MCF 10A (cell line): ENCODE data around the gene CD164. TPM values are rescaled to one million over a fixed set of nuclear protein-coding genes. Genes with fewer than 3 reads are reported as not detected.

ENCODE experiments used
- BruUV-seq: library from RNA; stranded (reverse); fragments of 400-500 nt; replicated peaks from 2 replicates; lab custom pipeline; 2021; lab: Mats Ljungman, UMichigan
- CTCF ChIA-PET: fragments of 300-600 bp; sonication (Branson Sonifier 250); formaldehyde crosslinking; extraction: SDS; loops from one replicate; lab custom pipeline; 2021; ENCODE audit warnings: antibody characterized with exemption, inconsistent platforms; lab: Yijun Ruan, JAX
- POLR2A ChIA-PET: fragments of 300-600, 350-650 bp; sonication (Branson Sonifier 250); formaldehyde crosslinking; extraction: SDS; loops from one replicate; lab custom pipeline; 2020; ENCODE audit warnings: antibody characterized with exemption, inconsistent platforms; lab: Yijun Ruan, JAX
- DNase-seq: peaks from one replicate; pipeline ENCODE4 v3.0.0-alpha.2; 2018; ENCODE audit not compliant: unreplicated experiment
- H3K27ac Mint-ChIP-seq: one replicate; pipeline ENCODE4 v1.8.0; 2022; ENCODE audit warnings: mild to moderate bottlenecking, low read depth, mixed read lengths; ENCODE audit not compliant: unreplicated experiment
- H3K27me3 Mint-ChIP-seq: one replicate; pipeline ENCODE4 v1.8.0; 2022; ENCODE audit warnings: mixed read lengths; ENCODE audit not compliant: insufficient read depth, unreplicated experiment
- H3K36me3 Mint-ChIP-seq: one replicate; pipeline ENCODE4 v1.8.0; 2022; ENCODE audit warnings: mild to moderate bottlenecking, moderate library complexity, mixed read lengths; ENCODE audit not compliant: insufficient read depth, unreplicated experiment
- H3K4me1 Mint-ChIP-seq: one replicate; pipeline ENCODE4 v1.8.0; 2022; ENCODE audit warnings: mixed read lengths; ENCODE audit not compliant: insufficient read depth, unreplicated experiment
- H3K4me3 Mint-ChIP-seq: one replicate; pipeline ENCODE4 v1.8.0; 2022; ENCODE audit warnings: mild to moderate bottlenecking, moderate library complexity, mixed read lengths; ENCODE audit not compliant: unreplicated experiment
- H3K9me3 Mint-ChIP-seq: one replicate; pipeline ENCODE4 v1.8.0; 2022; ENCODE audit warnings: mixed read lengths; ENCODE audit not compliant: unreplicated experiment
- intact Hi-C: fragments of 100-400 bp; cut with micrococcal nuclease; formaldehyde crosslinking; loops from 2 replicates; pipeline ENCODE4 v1.14.1; 2022
- total RNA-seq: library from RNA; stranded (reverse); gene quantifications from 2 replicates; pipeline ENCODE4 v1.2.3, GENCODE V29; 2022
- TF ChIP-seq, protein P1 (sequence below): fragments of 200-600 bp; IDR thresholded peaks from one replicate; pipeline ENCODE4 v1.8.0; 2022; ENCODE audit warnings: antibody characterized with exemption, mild to moderate bottlenecking; ENCODE audit not compliant: unreplicated experiment

The CD164 gene
- total RNA-seq, 1 experiment from 2014 or later = 156 TPM

DNA sequence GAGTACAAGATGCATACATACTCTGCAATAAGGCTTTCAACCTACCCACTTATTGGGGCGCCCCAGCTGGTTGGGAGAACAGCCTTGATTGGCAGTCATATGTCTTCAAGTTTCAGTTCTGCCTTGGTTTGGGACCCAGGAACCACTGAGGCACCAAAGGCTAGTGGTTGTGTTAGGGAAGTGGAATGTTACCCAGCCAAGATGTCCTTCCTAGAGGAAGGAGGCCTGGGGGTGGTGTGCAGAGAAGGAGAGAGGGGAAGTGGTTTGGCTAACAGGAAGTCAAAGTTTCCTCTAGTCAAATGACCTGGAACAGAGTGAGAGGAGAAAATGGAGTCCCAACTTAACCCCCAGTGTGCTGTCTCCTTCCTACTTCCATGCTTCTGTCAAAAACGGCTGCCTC lies 59.4 kb downstream of the CD164 start:
- intact Hi-C loops = no loop called here
- no peaks in the 10 kb centered on the region for H3K4me1 Mint-ChIP-seq
- POLR2A ChIA-PET = no interaction called here
- H3K27me3 Mint-ChIP-seq = no peaks in the 10 kb centered on the region
- H3K36me3 Mint-ChIP-seq = no peaks in the 10 kb centered on the region
- BruUV-seq = no TSS peak
- no peak for DNase-seq
- H3K27ac Mint-ChIP-seq = no peak overlapping the region
- no peaks in the 10 kb centered on the region for H3K9me3 Mint-ChIP-seq
- H3K4me3 Mint-ChIP-seq = no peak overlapping the region
- TF ChIP-seq, protein P1, sequence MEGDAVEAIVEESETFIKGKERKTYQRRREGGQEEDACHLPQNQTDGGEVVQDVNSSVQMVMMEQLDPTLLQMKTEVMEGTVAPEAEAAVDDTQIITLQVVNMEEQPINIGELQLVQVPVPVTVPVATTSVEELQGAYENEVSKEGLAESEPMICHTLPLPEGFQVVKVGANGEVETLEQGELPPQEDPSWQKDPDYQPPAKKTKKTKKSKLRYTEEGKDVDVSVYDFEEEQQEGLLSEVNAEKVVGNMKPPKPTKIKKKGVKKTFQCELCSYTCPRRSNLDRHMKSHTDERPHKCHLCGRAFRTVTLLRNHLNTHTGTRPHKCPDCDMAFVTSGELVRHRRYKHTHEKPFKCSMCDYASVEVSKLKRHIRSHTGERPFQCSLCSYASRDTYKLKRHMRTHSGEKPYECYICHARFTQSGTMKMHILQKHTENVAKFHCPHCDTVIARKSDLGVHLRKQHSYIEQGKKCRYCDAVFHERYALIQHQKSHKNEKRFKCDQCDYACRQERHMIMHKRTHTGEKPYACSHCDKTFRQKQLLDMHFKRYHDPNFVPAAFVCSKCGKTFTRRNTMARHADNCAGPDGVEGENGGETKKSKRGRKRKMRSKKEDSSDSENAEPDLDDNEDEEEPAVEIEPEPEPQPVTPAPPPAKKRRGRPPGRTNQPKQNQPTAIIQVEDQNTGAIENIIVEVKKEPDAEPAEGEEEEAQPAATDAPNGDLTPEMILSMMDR = no peak
- CTCF ChIA-PET = interaction anchor here (0.6 kb wide), 1 partner anchor 1568 kb away, joined by 3 read pairs; no protein-coding TSS in a partner anchor

DNA sequence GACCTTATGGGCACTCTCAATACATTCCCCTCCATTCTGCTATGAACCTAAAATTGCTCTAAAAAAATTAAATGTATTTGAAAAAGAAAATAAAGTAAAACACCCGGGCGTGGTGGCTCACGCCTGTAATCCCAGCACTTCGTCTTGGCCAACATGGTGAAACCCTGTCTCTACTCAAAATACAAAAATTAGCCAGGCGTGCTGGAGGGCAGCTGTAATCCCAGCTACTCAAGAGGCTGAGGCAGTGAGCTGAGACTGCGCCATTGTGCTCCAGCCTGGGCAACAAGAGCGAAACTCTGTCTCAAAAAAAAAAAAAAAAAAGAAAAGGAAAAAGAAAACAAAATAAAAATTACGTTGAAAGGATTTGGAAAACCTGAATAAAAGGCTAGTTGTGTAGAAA lies 60.5 kb downstream of the CD164 start:
- Mint-ChIP-seq H3K36me3 (no peaks in the 10 kb centered on the region), H3K4me3 (no peak overlapping the region), H3K27ac (no peak overlapping the region), H3K4me1 (no peaks in the 10 kb centered on the region), H3K27me3 (no peaks in the 10 kb centered on the region), H3K9me3 (no peaks in the 10 kb centered on the region)
- TF ChIP-seq, protein P1 = no peak
- no peak for DNase-seq
- ChIA-PET POLR2A (no interaction called here), CTCF (interaction anchor here (0.6 kb wide), 1 partner anchor 41 kb away, joined by 3 read pairs; no protein-coding TSS in a partner anchor)
- no TSS peak for BruUV-seq
- intact Hi-C loops = no loop called here

- Mint-ChIP-seq H3K36me3 (no peaks in the 10 kb centered on the region), H3K9me3 (no peaks in the 10 kb centered on the region), H3K27me3 (no peaks in the 10 kb centered on the region), H3K27ac (no peak overlapping the region), H3K4me3 (no peak overlapping the region), H3K4me1 (no peaks in the 10 kb centered on the region)
- ChIA-PET POLR2A (no interaction called here), CTCF (interaction anchor here (0.6 to 0.7 kb wide), 2 partner anchors 41 to 303 kb away, joined by 3 to 4 read pairs; no protein-coding TSS in a partner anchor)
- BruUV-seq = no TSS peak
- TF ChIP-seq, protein P1 = no peak
- no peak for DNase-seq
- intact Hi-C loops = no loop called here
Measured at GRCh38 chr6:109320072-109320471, 62.2 kb downstream of the CD164 start.

GRCh38 chr6:109318328-109318876 lies 63.9 kb downstream of the CD164 start:
- H3K4me1 Mint-ChIP-seq = no peaks in the 10 kb centered on the region
- H3K36me3 Mint-ChIP-seq = no peaks in the 10 kb centered on the region
- ChIA-PET POLR2A (no interaction called here), CTCF (no interaction called here)
- no peak for DNase-seq
- no TSS peak for BruUV-seq
- H3K4me3 Mint-ChIP-seq = no peak overlapping the region
- H3K27me3 Mint-ChIP-seq = no peaks in the 10 kb centered on the region
- TF ChIP-seq, protein P1 = no peak
- no peak overlapping the region for H3K27ac Mint-ChIP-seq
- no peaks in the 10 kb centered on the region for H3K9me3 Mint-ChIP-seq
- intact Hi-C loops = no loop called here
